ENCODE results near the gene ZNF579.
"Not testable (repeated sequence)": the region's sequence is repeated elsewhere in the genome, so short reads cannot be mapped to it uniquely, and the experiment has no call there.

ZNF579 gene

DNA sequence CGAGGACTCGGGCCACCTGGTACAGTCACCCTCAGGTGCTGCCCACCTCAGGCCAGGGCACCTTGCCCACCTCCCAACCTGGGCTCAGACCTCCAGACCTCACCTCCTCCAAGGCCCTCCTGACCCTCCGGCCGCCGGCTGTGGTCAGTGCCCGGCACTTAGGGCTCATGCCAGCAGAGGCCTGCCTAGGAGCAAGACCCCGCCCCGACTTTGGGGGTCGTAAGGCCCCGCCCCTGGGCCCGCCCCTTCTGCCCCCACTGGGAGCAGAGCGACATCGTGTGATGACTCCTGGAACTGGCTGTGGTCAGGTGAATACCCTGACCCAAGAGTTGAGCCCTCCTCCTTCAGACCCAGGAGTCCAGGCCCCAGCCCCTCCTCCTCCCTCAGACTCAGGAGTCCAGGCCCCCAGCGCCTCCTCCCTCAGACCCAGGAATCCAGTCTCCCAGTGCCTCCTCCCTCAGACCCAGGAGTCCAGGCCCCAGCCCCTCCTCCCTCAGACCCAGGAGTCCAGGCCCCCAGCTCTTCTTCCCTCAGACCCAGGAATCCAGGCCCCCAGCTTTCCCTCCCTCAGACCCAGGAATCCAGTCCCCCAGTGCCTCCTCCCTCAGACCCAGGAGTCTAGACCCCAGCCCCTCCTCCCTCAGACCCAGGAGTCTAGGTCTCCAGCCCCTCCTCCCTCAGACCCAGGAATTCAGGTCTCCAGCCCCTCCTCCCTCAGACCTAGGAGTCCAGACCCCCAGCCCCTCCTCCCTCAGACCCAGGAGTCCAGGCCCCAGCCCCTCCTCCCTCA, 43.5 kb downstream of the ZNF579 start, which contains the start of gene SBK2:
TSS of gene SBK2 (minus strand) at position 183 of the 790 bp plus-strand sequence. CDS start 839 bp downstream, outside the sequence.
- DNase-seq = no peak

DNA sequence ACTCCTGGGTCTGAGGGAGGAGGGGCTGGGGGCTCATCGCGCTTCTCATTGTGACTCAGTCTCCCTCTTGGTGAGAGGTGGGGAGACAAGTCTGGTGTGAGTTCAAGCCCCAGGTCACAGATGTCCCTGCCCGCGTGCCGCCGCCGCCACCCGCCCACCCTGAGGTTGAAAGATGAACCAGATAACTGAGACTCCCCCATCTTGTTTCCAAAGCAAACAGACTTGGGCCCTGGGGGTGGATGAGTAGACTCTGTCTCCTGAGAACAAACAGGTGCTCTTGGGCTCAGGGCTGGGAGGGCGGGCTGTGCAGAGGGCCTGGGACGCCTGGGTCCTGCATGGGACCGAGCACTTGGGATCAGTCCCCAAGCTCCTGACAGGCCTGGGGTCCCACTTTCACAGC, 44.3 kb downstream of the ZNF579 start:
- DNase-seq = no peak

DNA sequence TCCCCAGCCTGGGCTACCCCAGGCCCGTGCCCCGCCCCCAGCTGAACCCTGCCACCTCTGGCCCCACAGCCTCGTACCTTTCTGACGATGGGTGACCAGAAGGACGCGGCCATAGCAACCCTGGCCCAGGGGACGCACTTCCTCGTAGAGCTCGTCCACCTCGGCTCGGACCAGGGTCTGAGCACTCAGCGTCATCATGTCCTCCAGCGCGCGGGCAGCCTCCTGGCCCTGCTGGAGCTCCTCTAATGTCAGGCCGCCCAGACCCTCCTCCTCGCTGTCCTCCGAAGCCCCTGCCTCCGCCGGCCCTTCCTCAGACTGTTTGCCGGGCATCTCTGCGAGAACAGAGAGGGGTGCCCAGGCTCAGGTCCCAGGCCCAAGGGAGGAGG, 44.7 kb downstream of the ZNF579 start:
- DNase-seq = no peak

GRCh38 chr19:55535173-55535964, 45.3 kb downstream of the ZNF579 start:
- DNase-seq = no peak

DNA sequence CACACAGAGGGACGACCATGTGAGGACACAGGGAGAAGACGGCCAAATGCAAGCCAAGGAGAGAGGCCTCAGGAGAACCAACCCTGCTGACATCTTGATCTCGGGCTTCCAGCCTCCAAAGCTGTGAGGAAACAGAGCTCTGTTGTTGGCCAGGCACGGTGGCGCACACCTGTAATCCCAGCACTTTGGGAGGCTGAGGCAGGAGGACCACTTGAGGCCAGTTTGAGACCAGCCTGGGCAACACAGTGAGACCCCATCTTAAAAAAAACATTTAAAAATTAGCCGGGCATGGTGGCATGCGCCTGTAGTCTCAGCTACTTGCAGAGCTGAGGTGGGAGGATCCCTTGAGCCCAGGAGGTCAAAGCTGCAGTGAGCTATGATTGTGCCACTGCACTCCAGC, 46.4 kb downstream of the ZNF579 start:
- not testable (repeated sequence) for DNase-seq

DNA sequence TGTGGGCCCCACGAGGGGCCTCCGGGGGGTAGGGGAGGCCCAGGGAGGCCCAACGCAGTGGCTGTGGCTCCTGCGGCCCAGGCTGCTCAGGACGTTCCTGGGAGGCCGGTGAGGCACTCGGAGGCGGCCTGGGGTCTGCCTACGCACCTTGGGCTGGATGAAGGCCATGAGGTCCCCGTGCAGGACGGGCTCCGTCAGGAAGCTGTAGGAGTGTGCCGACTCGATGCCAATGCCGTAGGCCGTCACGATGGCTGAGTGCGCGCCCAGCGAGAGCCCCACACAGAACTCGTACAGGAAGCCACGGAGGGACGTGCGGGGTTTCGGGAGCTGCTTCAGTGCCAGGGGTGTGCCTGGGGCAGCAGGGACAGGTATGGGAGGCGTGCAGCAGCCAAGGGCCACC, 49.7 kb downstream of the ZNF579 start:
- no peak for DNase-seq

DNA sequence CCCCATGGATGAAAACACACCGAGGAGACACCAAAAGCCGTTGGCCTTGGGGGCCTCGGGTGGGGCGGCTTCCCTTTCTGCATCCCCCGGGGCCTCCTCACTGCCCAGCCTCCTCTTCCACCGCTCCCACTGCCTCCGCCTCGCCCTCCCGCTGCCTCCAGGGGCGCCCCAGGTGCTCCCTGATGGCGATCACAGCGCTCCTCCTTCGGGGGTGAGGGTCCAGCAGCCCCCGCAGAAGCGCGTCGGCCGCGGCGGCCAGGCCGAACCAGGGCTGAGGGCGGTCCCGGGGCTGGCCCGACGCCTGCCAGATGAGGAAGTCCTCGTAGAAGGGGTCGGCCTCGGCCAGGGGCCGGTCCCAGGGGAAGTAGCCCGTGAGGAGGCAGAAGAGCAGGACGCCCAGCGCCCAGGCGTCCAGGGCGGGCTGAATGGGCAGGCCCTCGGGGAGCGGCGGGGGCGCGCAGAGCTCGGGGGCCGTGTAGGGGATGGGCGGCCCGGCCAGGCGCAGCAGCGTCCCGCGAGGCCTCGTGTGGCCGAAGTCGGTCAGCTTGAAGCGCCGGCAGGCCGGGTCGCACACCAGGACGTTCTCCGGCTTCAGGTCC, 50.9 kb downstream of the ZNF579 start:
- DNase-seq = no peak

GRCh38 chr19:55528030-55528803, 52.4 kb downstream of the ZNF579 start:
- peak; percentile 95 for DNase-seq

GRCh38 chr19:55527197-55528029, 53.2 kb downstream of the ZNF579 start:
- no peak for DNase-seq

Measured in DMS53 (cell line).